Caco-2 (cell line): Measurements from ENCODE around the gene LRRC46. TPM values are rescaled to one million over a fixed set of nuclear protein-coding genes. Genes with fewer than 3 reads are reported as not detected.

Experiments
- BruUV-seq: library from RNA; stranded (reverse); fragments of 400-500 nt; replicated peaks from 2 replicates; lab custom pipeline; 2021; lab: Mats Ljungman, UMichigan
- CTCF ChIA-PET: fragments of 300-600 bp; sonication (Branson Sonifier 250); formaldehyde crosslinking; loops from one replicate; lab custom pipeline; 2022; ENCODE audit warnings: antibody characterized with exemption; lab: Charles Lee
- POLR2A ChIA-PET: fragments of 300-600 bp; sonication (Branson Sonifier 250); formaldehyde crosslinking; loops from one replicate; lab custom pipeline; 2022; ENCODE audit warnings: antibody characterized with exemption; lab: Charles Lee
- DNase-seq, 2 experiments: peaks; one replicate each; pipeline versions ENCODE4 v3.0.0 to v3.0.0-alpha.2; 2020 to 2022
- H3K27me3 ChIP-seq: replicated peaks from 2 replicates; pipeline ENCODE4 v1.6.0; 2011; ENCODE audit warnings: low read length; ENCODE audit not compliant: control insufficient read depth, insufficient read depth
- H3K36me3 ChIP-seq: 2 replicates; pipeline ENCODE4 v1.5.1; 2011; ENCODE audit warnings: low read length; ENCODE audit not compliant: control insufficient read depth, insufficient read depth
- H3K4me1 ChIP-seq: fragments of 250-450 bp; sonication (Bioruptor Pico); 2 replicates; pipeline ENCODE4 v1.5.1; 2020; ENCODE audit warnings: mild to moderate bottlenecking
- H3K4me3 ChIP-seq: 2 replicates; pipeline ENCODE4 v1.5.1; 2011; ENCODE audit warnings: low read depth, mild to moderate bottlenecking, control low read depth, low read length
- H3K9me3 ChIP-seq: fragments of 250-450 bp; sonication (Bioruptor Pico); 2 replicates; pipeline ENCODE4 v1.5.1; 2020; ENCODE audit warnings: mild to moderate bottlenecking, moderate library complexity
- H3K27ac Mint-ChIP-seq: one replicate; pipeline ENCODE4 v1.8.0; 2022; ENCODE audit warnings: mixed read lengths; ENCODE audit not compliant: unreplicated experiment
- H3K27me3 Mint-ChIP-seq: one replicate; pipeline ENCODE4 v1.8.0; 2022; ENCODE audit warnings: mixed read lengths; ENCODE audit not compliant: insufficient read depth, unreplicated experiment
- H3K36me3 Mint-ChIP-seq: one replicate; pipeline ENCODE4 v1.8.0; 2022; ENCODE audit warnings: mild to moderate bottlenecking, mixed read lengths; ENCODE audit not compliant: insufficient read depth, unreplicated experiment
- H3K4me1 Mint-ChIP-seq: one replicate; pipeline ENCODE4 v1.8.0; 2022; ENCODE audit warnings: low read depth, mixed read lengths; ENCODE audit not compliant: unreplicated experiment
- H3K4me3 Mint-ChIP-seq: one replicate; pipeline ENCODE4 v1.8.0; 2022; ENCODE audit warnings: mild to moderate bottlenecking, moderate library complexity, mixed read lengths; ENCODE audit not compliant: unreplicated experiment
- H3K9me3 Mint-ChIP-seq: one replicate; pipeline ENCODE4 v1.8.0; 2022; ENCODE audit warnings: mixed read lengths; ENCODE audit not compliant: unreplicated experiment
- intact Hi-C: fragments of 100-400 bp; cut with micrococcal nuclease; formaldehyde crosslinking; loops from one replicate; pipeline ENCODE4 v1.10.0; 2022; ENCODE audit not compliant: unreplicated experiment
- total RNA-seq: library from RNA; stranded (reverse); gene quantifications from 2 replicates; pipeline ENCODE4 v1.2.3, GENCODE V29; 2022
- TF ChIP-seq, protein P1 (sequence below), 2 experiments: fragments of 200-600 bp in 1 of 2; IDR thresholded peaks; 1 replicate in 1 of 2; 2 replicates in 1 of 2; pipeline versions ENCODE4 v1.5.1 to v1.8.0; 2011 to 2022; ENCODE audit warnings: antibody characterized with exemption in 1 of 2, control low read depth in 1 of 2, inconsistent platforms in 1 of 2, low read depth in 1 of 2, low read length in 1 of 2, mild to moderate bottlenecking in 1 of 2, moderate library complexity in 1 of 2; ENCODE audit not compliant: insufficient read depth in 1 of 2, severe bottlenecking in 1 of 2, unreplicated experiment in 1 of 2

Gene LRRC46
- total RNA-seq, 1 experiment from 2014 or later: 2.3 TPM

DNA sequence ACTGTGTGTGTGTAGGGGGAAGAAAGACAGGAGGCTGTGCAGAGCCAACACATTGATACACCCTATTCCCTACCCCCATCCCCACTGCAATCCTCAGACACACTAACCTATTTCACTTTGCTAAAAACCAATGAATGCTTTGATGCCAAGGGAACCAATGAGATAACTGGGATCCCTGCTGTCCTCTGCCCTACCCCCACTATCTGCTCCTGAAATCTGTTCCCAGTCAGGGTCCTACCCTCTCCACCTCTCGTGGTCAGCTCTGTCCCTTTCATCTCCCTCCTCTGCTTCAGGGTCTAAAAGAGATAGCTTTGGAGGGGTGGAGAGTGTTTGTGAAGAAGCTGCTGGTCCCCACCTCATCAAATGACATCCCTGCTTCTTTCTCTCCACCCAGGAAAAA lies 38.6 kb downstream of the LRRC46 start:
- no peaks in the 10 kb centered on the region; the same call in 1 of the 2 replicates for H3K27me3 ChIP-seq
- BruUV-seq: no TSS peak
- no peak overlapping the region for H3K27ac Mint-ChIP-seq
- H3K4me3 ChIP-seq: no peak overlapping the region
- H3K36me3 Mint-ChIP-seq: no peaks in the 10 kb centered on the region
- peaks cover 18% of the 10 kb centered on the region for H3K4me1 Mint-ChIP-seq
- H3K4me1 ChIP-seq: peaks cover 46% of the 10 kb centered on the region
- ChIA-PET POLR2A (no interaction called here), CTCF (interaction anchor here (0.6 to 7.5 kb wide), 3 partner anchors 28 to 52 kb away, joined by 3 to 37 read pairs (median 5); partner anchors contain the start of gene SCRN2)
- no peaks in the 10 kb centered on the region for H3K9me3 ChIP-seq
- intact Hi-C loops: loop anchor here (2.0 kb wide), 1 partner anchor 15 kb away; no protein-coding TSS in a partner anchor
- no peak overlapping the region for H3K4me3 Mint-ChIP-seq
- TF ChIP-seq, protein P1, sequence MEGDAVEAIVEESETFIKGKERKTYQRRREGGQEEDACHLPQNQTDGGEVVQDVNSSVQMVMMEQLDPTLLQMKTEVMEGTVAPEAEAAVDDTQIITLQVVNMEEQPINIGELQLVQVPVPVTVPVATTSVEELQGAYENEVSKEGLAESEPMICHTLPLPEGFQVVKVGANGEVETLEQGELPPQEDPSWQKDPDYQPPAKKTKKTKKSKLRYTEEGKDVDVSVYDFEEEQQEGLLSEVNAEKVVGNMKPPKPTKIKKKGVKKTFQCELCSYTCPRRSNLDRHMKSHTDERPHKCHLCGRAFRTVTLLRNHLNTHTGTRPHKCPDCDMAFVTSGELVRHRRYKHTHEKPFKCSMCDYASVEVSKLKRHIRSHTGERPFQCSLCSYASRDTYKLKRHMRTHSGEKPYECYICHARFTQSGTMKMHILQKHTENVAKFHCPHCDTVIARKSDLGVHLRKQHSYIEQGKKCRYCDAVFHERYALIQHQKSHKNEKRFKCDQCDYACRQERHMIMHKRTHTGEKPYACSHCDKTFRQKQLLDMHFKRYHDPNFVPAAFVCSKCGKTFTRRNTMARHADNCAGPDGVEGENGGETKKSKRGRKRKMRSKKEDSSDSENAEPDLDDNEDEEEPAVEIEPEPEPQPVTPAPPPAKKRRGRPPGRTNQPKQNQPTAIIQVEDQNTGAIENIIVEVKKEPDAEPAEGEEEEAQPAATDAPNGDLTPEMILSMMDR (IDR thresholded peaks at IDR 0.05; ENCODE audit: insufficient read depth in 1 of 2, low read depth in 1 of 2, low read length in 1 of 2, severe bottlenecking in 1 of 2, unreplicated experiment in 1 of 2): no peak
- H3K36me3 ChIP-seq: no peaks in the 10 kb centered on the region
- peak in 1 of 2 experiments; percentile 76 for DNase-seq
- H3K27me3 Mint-ChIP-seq: no peaks in the 10 kb centered on the region
- H3K9me3 Mint-ChIP-seq: no peaks in the 10 kb centered on the region

DNA sequence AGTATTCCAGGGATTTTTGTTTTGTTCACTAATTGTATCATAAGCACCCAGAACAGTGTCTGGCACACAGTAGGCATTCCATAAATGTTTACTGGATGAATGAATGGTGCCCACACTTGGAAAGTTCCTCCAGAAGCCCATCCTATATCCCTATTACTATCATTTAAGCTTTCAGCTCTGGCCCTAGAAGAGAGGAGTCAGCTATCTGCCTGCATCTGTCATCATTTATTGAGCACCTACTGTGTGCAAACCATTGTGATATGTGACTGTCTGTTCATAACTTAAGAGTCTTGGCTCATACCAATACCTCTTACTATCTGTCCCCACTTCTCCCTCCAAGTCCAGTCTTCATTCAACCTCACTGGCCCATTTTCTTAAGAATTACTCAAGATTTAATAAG lies 39.6 kb downstream of the LRRC46 start:
- DNase-seq: no peak
- Mint-ChIP-seq H3K27ac (no peak overlapping the region), H3K27me3 (no peaks in the 10 kb centered on the region), H3K4me3 (no peak overlapping the region), H3K4me1 (peaks cover 18% of the 10 kb centered on the region), H3K36me3 (no peaks in the 10 kb centered on the region), H3K9me3 (no peaks in the 10 kb centered on the region)
- ChIA-PET POLR2A (no interaction called here), CTCF (interaction anchor here (1.1 to 7.5 kb wide), 2 partner anchors 29 to 53 kb away, joined by 3 to 37 read pairs; partner anchors contain the start of gene SCRN2)
- no TSS peak for BruUV-seq
- Histone ChIP-seq H3K9me3 (no peaks in the 10 kb centered on the region), H3K27me3 (no peaks in the 10 kb centered on the region; the same call in 1 of the 2 replicates), H3K4me1 (peaks cover 46% of the 10 kb centered on the region), H3K36me3 (no peaks in the 10 kb centered on the region), H3K4me3 (no peak overlapping the region)
- intact Hi-C loops: loop anchor here (2.0 kb wide), 1 partner anchor 14 kb away; no protein-coding TSS in a partner anchor
- TF ChIP-seq, protein P1 (IDR thresholded peaks at IDR 0.05; ENCODE audit: insufficient read depth in 1 of 2, low read depth in 1 of 2, low read length in 1 of 2, severe bottlenecking in 1 of 2, unreplicated experiment in 1 of 2): no peak

DNA sequence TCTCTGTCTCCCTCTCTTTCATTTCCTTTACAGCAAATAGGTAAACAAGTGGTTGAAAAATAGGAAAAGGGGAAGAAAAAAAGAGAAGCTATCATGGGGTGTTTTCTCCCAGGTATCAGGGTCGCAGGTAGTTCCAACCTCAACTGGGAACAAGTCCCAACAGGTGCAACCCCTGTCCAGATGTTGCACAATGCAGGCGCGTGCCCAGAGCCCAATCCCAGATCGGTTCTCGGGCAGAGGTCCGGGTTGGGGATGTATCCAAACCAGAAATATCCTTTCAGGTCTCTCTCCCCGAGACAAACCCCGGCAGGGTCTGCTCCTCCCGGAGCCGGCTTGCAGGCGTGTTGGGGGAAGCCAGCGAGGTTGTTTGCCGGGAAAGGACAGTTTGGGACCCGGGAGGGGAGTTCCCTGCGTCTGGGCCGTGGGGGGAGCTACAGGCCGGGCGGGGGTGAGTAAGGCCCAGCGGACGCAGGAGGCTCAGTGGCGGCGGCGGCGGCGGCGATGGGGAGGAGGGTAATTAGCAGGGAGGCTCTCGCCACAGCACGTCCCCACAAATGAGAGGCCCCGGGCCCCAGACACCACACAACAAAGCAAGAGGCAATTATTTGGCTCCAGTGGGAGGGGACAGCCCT lies 40.7 kb downstream of the LRRC46 start:
- Histone ChIP-seq H3K36me3 (no peaks in the 10 kb centered on the region), H3K4me3 (no peak overlapping the region), H3K9me3 (no peaks in the 10 kb centered on the region), H3K4me1 (peaks cover 48% of the 10 kb centered on the region), H3K27me3 (no peaks in the 10 kb centered on the region; the same call in 1 of the 2 replicates)
- H3K9me3 Mint-ChIP-seq: no peaks in the 10 kb centered on the region
- intact Hi-C loops: no loop called here
- TF ChIP-seq, protein P1 (IDR thresholded peaks at IDR 0.05; ENCODE audit: insufficient read depth in 1 of 2, low read depth in 1 of 2, low read length in 1 of 2, severe bottlenecking in 1 of 2, unreplicated experiment in 1 of 2): no peak
- CTCF ChIA-PET: interaction anchor here (0.6 to 7.5 kb wide), 3 partner anchors 30 to 788 kb away, joined by 3 to 37 read pairs (median 3); partner anchors contain the start of gene SCRN2
- no peaks in the 10 kb centered on the region for H3K36me3 Mint-ChIP-seq
- H3K27ac Mint-ChIP-seq: no peak overlapping the region
- H3K27me3 Mint-ChIP-seq: no peaks in the 10 kb centered on the region
- POLR2A ChIA-PET: interaction anchor here (0.9 kb wide), 1 partner anchor 23 kb away, joined by 3 read pairs; the partner anchor contains the start of gene SP2
- no peak overlapping the region for H3K4me3 Mint-ChIP-seq
- H3K4me1 Mint-ChIP-seq: peaks cover 15% of the 10 kb centered on the region
- no TSS peak for BruUV-seq
- no peak for DNase-seq
